ENCODE data around the gene XKR8.
"Not testable (repeated sequence)": the region's sequence is repeated elsewhere in the genome, so short reads cannot be mapped to it uniquely, and the experiment has no call there.

XKR8 gene

DNA sequence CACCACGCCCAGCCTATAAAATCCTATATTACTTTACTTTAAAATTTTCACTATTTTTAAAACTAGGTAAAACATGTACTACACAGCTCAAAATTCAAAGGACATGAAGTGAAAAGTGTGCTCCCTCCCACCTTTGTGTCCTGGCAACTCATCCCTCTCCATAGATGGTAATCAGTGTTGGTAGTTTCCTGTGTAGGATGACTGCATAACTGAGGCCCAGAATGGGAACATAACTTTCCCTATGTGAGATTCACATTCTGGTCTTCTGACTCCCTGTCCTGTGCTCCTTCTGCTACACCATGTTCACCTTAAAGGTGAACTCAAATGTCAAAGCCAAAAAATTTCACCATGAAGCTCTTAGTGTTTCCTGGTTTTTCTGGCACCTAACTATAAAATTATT lies 39.3 kb downstream of the XKR8 start:
- no peak overlapping the region for H3K27ac Mint-ChIP-seq
- no peaks in the 10 kb centered on the region for H3K9me3 Mint-ChIP-seq
- TF ChIP-seq CTCF (IDR thresholded peaks at IDR 0.05): no peak
- H3K4me1 Mint-ChIP-seq: no peaks in the 10 kb centered on the region
- peaks cover 51% of the 10 kb centered on the region for H3K36me3 Mint-ChIP-seq (ENCODE audit: low read depth)
- no peak for DNase-seq
- no peaks in the 10 kb centered on the region for H3K27me3 Mint-ChIP-seq (ENCODE audit: low read depth, poor library complexity)
- H3K4me3 Mint-ChIP-seq: no peak overlapping the region

- no peak overlapping the region for H3K27ac Mint-ChIP-seq
- H3K4me3 Mint-ChIP-seq: no peak overlapping the region
- TF ChIP-seq CTCF (IDR thresholded peaks at IDR 0.05): no peak
- H3K4me1 Mint-ChIP-seq: no peaks in the 10 kb centered on the region
- no peaks in the 10 kb centered on the region for H3K27me3 Mint-ChIP-seq (ENCODE audit: low read depth, poor library complexity)
- H3K9me3 Mint-ChIP-seq: no peaks in the 10 kb centered on the region
- DNase-seq: no peak
- H3K36me3 Mint-ChIP-seq (ENCODE audit: low read depth): peaks cover 61% of the 10 kb centered on the region
These were observed 42.8 kb downstream of the XKR8 start for GRCh38 chr1:28002600-28002999.

DNA sequence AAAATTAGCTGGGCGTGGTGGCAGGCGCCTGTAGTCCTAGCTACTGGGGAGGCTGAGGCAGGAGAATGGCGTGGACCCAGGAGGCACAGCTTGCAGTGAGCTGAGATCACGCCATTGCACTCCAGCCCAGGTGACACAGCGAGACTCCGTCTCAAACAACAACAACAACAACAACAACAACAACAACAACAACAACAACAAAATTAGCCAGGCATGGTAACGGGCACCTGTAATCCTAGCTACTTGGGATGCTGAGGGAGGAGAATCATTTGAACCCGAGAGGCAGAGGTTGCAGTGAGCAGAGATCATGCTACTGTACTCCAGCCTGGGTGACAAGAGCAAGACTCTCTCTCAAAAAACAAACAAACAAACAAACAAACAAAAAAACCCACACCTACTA lies 43.3 kb downstream of the XKR8 start:
- not testable (repeated sequence) for H3K27ac Mint-ChIP-seq; H3K4me1 Mint-ChIP-seq; H3K27me3 Mint-ChIP-seq (ENCODE audit: low read depth, poor library complexity); H3K9me3 Mint-ChIP-seq; H3K4me3 Mint-ChIP-seq; DNase-seq
- peaks cover 61% of the 10 kb centered on the region for H3K36me3 Mint-ChIP-seq (ENCODE audit: low read depth)

- Mint-ChIP-seq H3K9me3 (no peaks in the 10 kb centered on the region), H3K36me3 (ENCODE audit: low read depth) (peaks cover 53% of the 10 kb centered on the region), H3K27me3 (ENCODE audit: low read depth, poor library complexity) (no peaks in the 10 kb centered on the region), H3K4me1 (no peaks in the 10 kb centered on the region), H3K4me3 (no peak overlapping the region), H3K27ac (no peak overlapping the region)
- no peak for DNase-seq
- TF ChIP-seq CTCF (IDR thresholded peaks at IDR 0.05): no peak
These were observed 51.2 kb downstream of the XKR8 start for GRCh38 chr1:28010969-28011368.

All from nephron progenitor cell (in vitro differentiated cells).